ENCODE data around the gene NUP188. TPM values are rescaled to one million over a fixed set of nuclear protein-coding genes. Genes with fewer than 3 reads are reported as not detected.

The NUP188 gene
- total and polyA plus RNA-seq, 10 of the 15 experiments (the other 5 are each of a cell fraction or from before 2014, with no cell fraction given), result 1.4 to 73.7 (median 48.9) TPM

GRCh38 chr9:129006328-129007034 is 59.0 kb downstream of the NUP188 start:
- H3K4me2 ChIP-seq (ENCODE audit: control insufficient read depth, insufficient read depth), result no peak overlapping the region
- H3K9me3 ChIP-seq (replicated peaks; ENCODE audit: control insufficient read depth, insufficient read depth, low read length), result no peaks in the 10 kb centered on the region
- H3K79me2 ChIP-seq (ENCODE audit: control insufficient read depth, insufficient read depth, low read length), result no peaks in the 10 kb centered on the region
- SMC1A ChIA-PET (ENCODE audit: uncharacterized antibody, unreplicated experiment), result no interaction called here
- CTCF ChIA-PET, result interaction anchor here (0.8 to 2.0 kb wide), 6 partner anchors 10 to 160 kb away, joined by 3 to 8 read pairs (median 4); no protein-coding TSS in a partner anchor
- FAIRE-seq (peak; percentile 54), DNase-seq (ENCODE audit: low read depth, low spot score) (no peak), ATAC-seq (peak; percentile 93)
- H3K9ac ChIP-seq (ENCODE audit: control insufficient read depth, insufficient read depth, low read length), result no peak overlapping the region
- TF ChIP-seq ZSCAN29 (IDR thresholded peaks at IDR 0.05), result 0 out of 2 replicates have a peak, but pooled peaks have one; percentile 18
- TF ChIP-seq RUNX3 (IDR thresholded peaks at IDR 0.05; ENCODE audit: low read length), result no peak
- TF ChIP-seq FOXK2 (IDR thresholded peaks at IDR 0.05), result no peak
- no peak for TF ChIP-seq YY1 (IDR thresholded peaks at IDR 0.05; ENCODE audit: low read depth, low read length)
- 0 out of 2 replicates have a peak, but pooled peaks have one; percentile 2 for TF ChIP-seq TCF12 (IDR thresholded peaks at IDR 0.05; ENCODE audit: low read depth, low read length)
- no peak for TF ChIP-seq TBL1XR1 (IDR thresholded peaks at IDR 0.05; ENCODE audit: low read depth, low read length)
- no peak for TF ChIP-seq TCF3 (IDR thresholded peaks at IDR 0.05; ENCODE audit: borderline replicate concordance, insufficient read depth, low read depth, low read length)
- TF ChIP-seq CTCF (IDR thresholded peaks at IDR 0.05 in 2 of 3, conservative IDR thresholded peaks at IDR 0.05 in 1 of 3; ENCODE audit: control insufficient read depth in 2 of 3, extremely low read depth in 1 of 3, insufficient read depth in 1 of 3, low read depth in 3 of 3, low read length in 3 of 3), result peak; percentile 88 to 92 (median 88)
- TF ChIP-seq RAD21 (IDR thresholded peaks at IDR 0.05; ENCODE audit: insufficient read depth, low read depth, low read length), result peak; percentile 46
- no peak for TF ChIP-seq WRNIP1 (IDR thresholded peaks at IDR 0.05; ENCODE audit: borderline replicate concordance, low read depth, low read length)
- peak; percentile 21; the same call in 1 of the 2 replicates for TF ChIP-seq SMC3 (IDR thresholded peaks at IDR 0.05; ENCODE audit: borderline replicate concordance, low read length)
- 0 out of 2 replicates have a peak, but pooled peaks have one; percentile 21 for TF ChIP-seq SMAD5 (IDR thresholded peaks at IDR 0.05; ENCODE audit: low read depth)
- no peak for TF ChIP-seq E4F1 (IDR thresholded peaks at IDR 0.05; ENCODE audit: borderline replicate concordance, partially characterized antibody)
- no peaks in the 10 kb centered on the region for H4K20me1 ChIP-seq (ENCODE audit: control insufficient read depth, insufficient read depth)
- no peak overlapping the region for H2AFZ ChIP-seq (ENCODE audit: control insufficient read depth, low read depth, low read length)
- BruUV-seq (replicated peaks), result TSS peak; percentile 70
- in situ Hi-C loops (cut with MboI) (no loop called here), intact Hi-C loops (cut with micrococcal nuclease; ENCODE audit: unreplicated experiment) (no loop called here)
- POLR2A ChIA-PET, result interaction anchor here (0.7 kb wide), 1 partner anchor 127 kb away, joined by 4 read pairs; no protein-coding TSS in a partner anchor
- H3K27ac ChIP-seq (ENCODE audit: control insufficient read depth, insufficient read depth), result no peak overlapping the region
- RAD21 ChIA-PET (ENCODE audit: unreplicated experiment), result interaction anchor here (1.2 kb wide), 2 partner anchors 14 to 22 kb away, joined by 3 to 6 read pairs; partner anchors contain the start of gene SH3GLB2
- H3K4me3 ChIP-seq, result no peak overlapping the region
- 55% methylated on average over 21 of the region's 21 CpGs for WGBS (ENCODE audit: insufficient coverage, insufficient replicate concordance, low lambda C conversion rate, missing lambda C conversion rate)
- no peaks in the 10 kb centered on the region for H3K4me1 ChIP-seq (ENCODE audit: control insufficient read depth, insufficient read depth, low read length)
- peaks cover 25 to 43% of the 10 kb centered on the region in 2 experiments for H3K36me3 ChIP-seq (ENCODE audit: control insufficient read depth in 2 of 2, insufficient read depth in 2 of 2, low read length in 1 of 2)
- no peaks in the 10 kb centered on the region for H3K27me3 ChIP-seq (replicated peaks in 1 of 2; ENCODE audit: control insufficient read depth in 2 of 2, insufficient read depth in 2 of 2, low read length in 1 of 2)

All from GM12878 (cell line).